Testis (tissue), 3 donors: ENCODE data around the gene KDM5B. TPM values are rescaled to one million over a fixed set of nuclear protein-coding genes. Genes with fewer than 3 reads are reported as not detected.

Experiments
- DNase-seq: peaks from one replicate; pipeline ENCODE4 v3.0.0-alpha.2; 2019
- H3K27ac ChIP-seq, 2 donors: fragments of 200-600 bp; sonication (generic); one replicate each; pipeline ENCODE4 v1.5.1; 2019
- H3K27me3 ChIP-seq: fragments of 200-600 bp; sonication (generic); one replicate; pipeline ENCODE4 v1.5.1; 2019
- H3K36me3 ChIP-seq: fragments of 200-600 bp; sonication (generic); one replicate; pipeline ENCODE4 v1.5.1; 2017; ENCODE audit warnings: low read depth; ENCODE audit errors: missing control alignments
- H3K4me1 ChIP-seq: fragments of 200-600 bp; sonication (generic); one replicate; pipeline ENCODE4 v1.5.1; 2019
- H3K4me3 ChIP-seq, 2 donors: fragments of 200-600 bp; sonication (generic); one replicate each; pipeline ENCODE4 v1.5.1; 2017 to 2019
- H3K9me3 ChIP-seq: fragments of 200-600 bp; sonication (generic); one replicate; pipeline ENCODE4 v1.5.1; 2017
- POLR2A ChIP-seq: fragments of 450-650 bp; IDR thresholded peaks from one replicate; pipeline ENCODE4 v1.6.1; 2017; ENCODE audit warnings: antibody characterized with exemption, mild to moderate bottlenecking, moderate library complexity
- WGBS, 2 donors: methylation state at CpG; one replicate each; pipeline ENCODE4 v1.1.5; 2018; 5-methylcytosine and 5-hydroxymethylcytosine counted together
- intact Hi-C: fragments of 100-400 bp; cut with DNase I; formaldehyde crosslinking; loops from one replicate; pipeline ENCODE4 v1.15.1; 2023; ENCODE audit warnings: low total_unique reads
- polyA plus RNA-seq: library from polyadenylated mRNA; stranded (reverse); fragments of 350-450 nt; fragmentation: Illumina TruSeq; extraction: RNeasy Lipid Tissue Mini Kit (QIAGEN cat#74804); gene quantifications from one replicate; pipeline ENCODE4 v1.2.3, GENCODE V29; 2014; ENCODE audit warnings: low read depth, low replicate concordance; ENCODE audit not compliant: insufficient read depth
- total RNA-seq, 2 donors: library from RNA; depleted of rRNA; stranded (reverse); fragments of >200 nt; gene quantifications; one replicate each; pipeline ENCODE4 v1.2.3, GENCODE V29; 2016
- TF ChIP-seq, protein P1 (sequence below), 3 experiments: fragments of 450-650 bp in 2 of 3; fragments of 200-600 bp in 1 of 3; sonication (generic) in 1 of 3; IDR thresholded peaks; one replicate each; pipeline ENCODE4 v1.5.1; 2016 to 2019; ENCODE audit warnings: antibody characterized with exemption in 3 of 3, mild to moderate bottlenecking in 2 of 3, moderate library complexity in 1 of 3

KDM5B gene
- total and polyA plus RNA-seq, 3 donors from 2014 or later = 223 to 333 (median 307) TPM

DNA sequence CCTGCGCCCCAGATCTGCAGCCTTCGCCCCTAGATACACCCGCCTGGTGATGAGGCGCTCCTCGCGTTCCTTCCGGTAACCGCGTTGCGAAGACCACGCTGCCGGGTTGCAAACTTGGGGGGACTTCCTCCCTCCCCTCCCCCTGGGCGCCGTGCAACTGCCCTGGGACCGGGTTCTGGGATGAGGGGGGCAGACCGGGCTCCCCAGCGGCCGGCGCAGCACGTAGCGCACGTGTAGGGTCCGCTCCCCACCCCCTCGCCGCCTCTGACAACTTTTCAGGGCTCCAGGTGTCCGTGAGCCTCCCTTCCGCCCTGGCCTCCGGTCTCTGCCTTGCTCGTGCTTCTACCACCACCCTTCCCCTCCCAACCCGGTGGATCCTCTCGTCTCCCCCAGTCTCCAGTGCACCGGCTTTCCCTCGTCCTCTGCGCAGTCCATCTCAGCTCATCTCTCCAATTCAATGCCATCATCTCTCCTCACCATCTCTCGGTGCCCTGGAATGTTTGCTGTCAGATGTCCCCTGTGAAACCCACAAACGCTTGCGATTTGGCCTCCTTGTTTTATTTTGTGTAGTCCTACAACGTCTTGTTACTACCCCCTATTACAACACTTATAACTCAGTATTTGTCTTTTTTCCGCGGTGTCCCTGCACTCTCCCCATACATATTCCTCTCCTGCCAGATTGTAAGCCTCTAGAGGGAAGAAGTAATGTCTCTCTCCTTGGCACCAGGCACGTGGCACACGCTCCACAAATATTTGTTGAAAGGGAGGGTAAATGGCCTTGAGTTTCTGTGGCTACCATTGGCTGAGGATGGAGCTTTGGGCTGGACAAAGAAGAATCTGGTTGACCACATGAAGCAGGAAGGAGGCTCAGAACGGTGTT is 3.3 kb upstream of the KDM5B start:
- intact Hi-C loops = no loop called here
- 5% methylated on average over 28 to 42 of the region's 43 CpGs for WGBS, 2 donors
- Histone ChIP-seq H3K27me3 (no peaks in the 10 kb centered on the region), H3K27ac (peak overlapping the region; percentile 86 to 90), H3K9me3 (no peaks in the 10 kb centered on the region), H3K36me3 (no peaks in the 10 kb centered on the region), H3K4me3 (peak overlapping the region; percentile 71 to 79), H3K4me1 (peaks cover 11% of the 10 kb centered on the region)
- TF ChIP-seq, protein P1, sequence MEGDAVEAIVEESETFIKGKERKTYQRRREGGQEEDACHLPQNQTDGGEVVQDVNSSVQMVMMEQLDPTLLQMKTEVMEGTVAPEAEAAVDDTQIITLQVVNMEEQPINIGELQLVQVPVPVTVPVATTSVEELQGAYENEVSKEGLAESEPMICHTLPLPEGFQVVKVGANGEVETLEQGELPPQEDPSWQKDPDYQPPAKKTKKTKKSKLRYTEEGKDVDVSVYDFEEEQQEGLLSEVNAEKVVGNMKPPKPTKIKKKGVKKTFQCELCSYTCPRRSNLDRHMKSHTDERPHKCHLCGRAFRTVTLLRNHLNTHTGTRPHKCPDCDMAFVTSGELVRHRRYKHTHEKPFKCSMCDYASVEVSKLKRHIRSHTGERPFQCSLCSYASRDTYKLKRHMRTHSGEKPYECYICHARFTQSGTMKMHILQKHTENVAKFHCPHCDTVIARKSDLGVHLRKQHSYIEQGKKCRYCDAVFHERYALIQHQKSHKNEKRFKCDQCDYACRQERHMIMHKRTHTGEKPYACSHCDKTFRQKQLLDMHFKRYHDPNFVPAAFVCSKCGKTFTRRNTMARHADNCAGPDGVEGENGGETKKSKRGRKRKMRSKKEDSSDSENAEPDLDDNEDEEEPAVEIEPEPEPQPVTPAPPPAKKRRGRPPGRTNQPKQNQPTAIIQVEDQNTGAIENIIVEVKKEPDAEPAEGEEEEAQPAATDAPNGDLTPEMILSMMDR (IDR thresholded peaks at IDR 0.05) = no peak
- peak; percentile 42 for DNase-seq

DNA sequence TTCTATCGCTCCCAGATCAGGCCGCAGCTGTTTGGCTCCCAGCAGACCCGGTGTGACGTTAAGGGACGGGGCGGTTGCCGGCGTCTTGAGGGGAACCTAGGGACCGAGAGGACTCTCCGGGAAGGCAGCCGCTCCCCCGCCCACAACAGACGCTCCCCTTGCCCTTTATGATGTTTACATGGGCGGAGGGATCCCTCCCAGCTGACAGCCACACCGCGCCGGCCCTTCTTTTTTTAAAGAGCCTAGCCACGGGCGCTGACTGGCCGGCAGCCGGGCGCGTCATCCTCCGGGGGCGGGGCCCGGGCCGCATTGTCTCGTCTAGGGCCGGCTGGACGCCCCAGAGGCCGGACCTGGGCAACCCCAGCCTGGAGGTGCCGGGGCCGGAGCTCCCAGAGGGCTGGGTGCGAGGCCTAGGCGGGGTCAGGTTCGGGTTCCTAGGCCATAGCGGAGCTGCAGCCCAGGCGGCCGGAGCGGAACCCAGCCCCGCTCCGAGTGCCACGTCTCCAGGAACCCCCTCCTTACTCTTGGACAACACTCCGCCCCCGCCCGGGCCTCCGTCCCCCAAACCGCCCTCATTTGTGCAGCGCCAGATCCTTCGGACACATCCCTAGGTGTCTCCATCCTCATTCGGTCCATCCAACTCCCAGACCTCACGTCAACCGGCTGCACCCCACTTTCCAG is 2.5 kb upstream of the KDM5B start, which contains the start of gene PCAT6:
Gene PCAT6, plus strand, starts transcription at position 340 of the 681 bp plus-strand sequence.
- H3K4me3 ChIP-seq = peak within 1 kb of the TSS; percentile 71 to 79
- 0 to 1% methylated on average over 31 to 48 of the region's 53 CpGs for WGBS, 2 donors
- TF ChIP-seq, protein P1 (IDR thresholded peaks at IDR 0.05) = no peak
- TF ChIP-seq POLR2A = peak; percentile 59
- no peaks in the 10 kb centered on the region for H3K27me3 ChIP-seq
- H3K27ac ChIP-seq = peak within 1 kb of the TSS; percentile 86 to 90
- H3K4me1 ChIP-seq = peaks cover 19% of the 10 kb centered on the region
- H3K9me3 ChIP-seq = no peaks in the 10 kb centered on the region
- no peaks in the 10 kb centered on the region for H3K36me3 ChIP-seq
- intact Hi-C loops = no loop called here
- peak; percentile 98 for DNase-seq

DNA sequence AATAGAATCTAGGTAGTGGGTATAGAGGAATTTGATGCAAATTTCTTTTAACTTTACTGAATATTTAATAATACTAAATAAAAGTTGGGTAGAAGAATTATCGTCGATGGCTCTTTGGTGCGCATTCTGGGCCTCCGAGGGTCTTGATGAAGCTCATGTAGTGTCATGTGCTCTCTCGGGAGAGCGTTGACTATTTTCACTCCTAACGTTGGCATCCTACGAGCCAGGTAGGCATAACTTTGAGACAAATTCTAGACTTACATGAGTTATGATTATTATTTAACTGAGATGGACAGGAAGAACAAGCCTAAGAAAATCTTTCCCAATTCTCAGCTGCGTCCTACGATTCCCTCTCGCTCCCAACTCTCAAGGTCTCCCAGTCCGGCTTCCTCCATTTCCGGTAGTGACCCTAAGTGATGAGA is 2.0 kb upstream of the KDM5B start:
- 5 to 8% methylated on average over 13 of the region's 13 CpGs for WGBS, 2 donors
- Histone ChIP-seq H3K9me3 (no peaks in the 10 kb centered on the region), H3K4me3 (peak overlapping the region; percentile 71 to 79), H3K4me1 (peaks cover 24% of the 10 kb centered on the region), H3K27ac (peak overlapping the region; percentile 86 to 90), H3K27me3 (no peaks in the 10 kb centered on the region), H3K36me3 (no peaks in the 10 kb centered on the region)
- intact Hi-C loops = no loop called here
- peak; percentile 37 for DNase-seq
- no peak for TF ChIP-seq POLR2A
- TF ChIP-seq, protein P1 (IDR thresholded peaks at IDR 0.05) = no peak

DNA sequence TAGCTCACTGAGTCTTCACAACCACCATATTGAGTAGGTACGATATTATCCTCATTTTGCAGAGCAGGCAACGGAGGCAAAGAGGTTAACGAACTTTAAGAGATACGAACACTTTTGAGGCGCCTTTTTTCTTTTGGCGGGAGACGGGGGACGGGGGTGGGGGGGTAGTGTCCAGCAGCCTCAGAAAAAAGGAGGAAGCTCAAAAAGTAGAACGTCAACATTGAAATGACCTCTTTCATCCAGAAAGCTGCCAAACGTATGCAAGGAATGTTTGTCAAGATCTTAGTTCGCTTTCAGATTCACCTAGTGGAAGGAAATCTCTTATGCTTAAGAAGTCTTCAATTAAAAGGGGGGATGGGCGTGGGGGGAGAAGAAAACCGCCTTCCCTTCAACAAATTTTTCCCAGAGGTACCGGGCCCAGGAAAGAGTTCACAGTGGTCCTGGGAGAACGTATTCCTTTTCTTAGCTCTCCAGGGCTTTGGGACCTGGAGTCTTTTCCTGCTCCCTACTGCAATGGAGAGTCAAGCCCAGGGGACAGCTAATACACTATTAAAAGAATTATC is 1.5 kb upstream of the KDM5B start:
- H3K36me3 ChIP-seq = no peaks in the 10 kb centered on the region
- 50 to 57% methylated on average over 15 of the region's 15 CpGs for WGBS, 2 donors
- intact Hi-C loops = no loop called here
- H3K27ac ChIP-seq = peak overlapping the region; percentile 86 to 90
- no peaks in the 10 kb centered on the region for H3K9me3 ChIP-seq
- TF ChIP-seq POLR2A = no peak
- TF ChIP-seq, protein P1 (IDR thresholded peaks at IDR 0.05) = no peak
- H3K27me3 ChIP-seq = no peaks in the 10 kb centered on the region
- H3K4me1 ChIP-seq = peaks cover 29% of the 10 kb centered on the region
- DNase-seq = no peak
- peak overlapping the region; percentile 71 to 79 for H3K4me3 ChIP-seq
